Endothelial cell of umbilical vein (primary cell): ENCODE results near the gene NR1I3. TPM values are rescaled to one million over a fixed set of nuclear protein-coding genes. Genes with fewer than 3 reads are reported as not detected.

ENCODE experiments used
- BruUV-seq: library from RNA; stranded (reverse); fragments of 400-500 nt; replicated peaks from 2 replicates; lab custom pipeline; 2021; lab: Mats Ljungman, UMichigan
- CTCF ChIA-PET: fragments of 300-600, 350-600 bp; sonication (Branson Sonifier 250); formaldehyde crosslinking; loops from one replicate; lab custom pipeline; 2021; ENCODE audit warnings: antibody characterized with exemption, inconsistent platforms; lab: Charles Lee
- POLR2A ChIA-PET: fragments of 300-600, 350-600 bp; sonication (Branson Sonifier 250); formaldehyde crosslinking; loops from one replicate; lab custom pipeline; 2021; ENCODE audit warnings: antibody characterized with exemption, inconsistent platforms; lab: Charles Lee
- DNase-seq: peaks from one replicate; pipeline ENCODE4 v3.0.0-alpha.2; 2011; ENCODE audit warnings: low read depth, low spot score
- FAIRE-seq: peaks from 2 replicates; lab custom pipeline; 2011; peaks lifted over from hg19 to GRCh38; lab: Jason Lieb, UNC
- H2AFZ ChIP-seq: 2 replicates; pipeline ENCODE4 v1.6.0; 2012; ENCODE audit warnings: low read depth, low read length, control low read depth, inconsistent platforms
- H3K27ac ChIP-seq: 2 replicates; pipeline ENCODE4 v1.5.1; 2011; ENCODE audit warnings: low read depth, mild to moderate bottlenecking, control low read depth, low read length, moderate library complexity; ENCODE audit not compliant: insufficient read depth
- H3K27me3 ChIP-seq, 2 experiments: 2 replicates each; pipeline versions ENCODE4 v1.6.0 to v1.6.1; 2011; ENCODE audit warnings: low read length in 2 of 2, mixed read lengths in 1 of 2; ENCODE audit not compliant: control insufficient read depth in 2 of 2, insufficient read depth in 2 of 2
- H3K36me3 ChIP-seq, 2 experiments: 2 replicates in 1 of 2; 3 replicates in 1 of 2; pipeline ENCODE4 v1.5.1; 2011; ENCODE audit warnings: low read length in 2 of 2, mild to moderate bottlenecking in 1 of 2, moderate library complexity in 1 of 2; ENCODE audit not compliant: control insufficient read depth in 2 of 2, insufficient read depth in 2 of 2; ENCODE audit errors: extremely low read depth in 1 of 2
- H3K4me1 ChIP-seq: 3 replicates; pipeline ENCODE4 v1.5.1; 2011; ENCODE audit warnings: mild to moderate bottlenecking, low read length; ENCODE audit not compliant: control insufficient read depth, insufficient read depth; ENCODE audit errors: extremely low read depth
- H3K4me2 ChIP-seq: 2 replicates; pipeline ENCODE4 v1.6.1; 2011; ENCODE audit warnings: low read length, control low read depth, mixed read lengths; ENCODE audit not compliant: insufficient read depth
- H3K4me3 ChIP-seq, 3 experiments: fragments of 200-600 bp in 1 of 3; sonication (generic), shearing (Covaris generic) in 1 of 3; replicated peaks in 1 of 3; 2 replicates each; pipeline ENCODE4 v1.5.1; 2011 to 2016; ENCODE audit warnings: control low read depth in 3 of 3, low read length in 3 of 3, mild to moderate bottlenecking in 2 of 3, inconsistent platforms in 1 of 3, low read depth in 1 of 3, moderate library complexity in 1 of 3; ENCODE audit not compliant: insufficient read depth in 1 of 3
- H3K79me2 ChIP-seq: 2 replicates; pipeline ENCODE4 v1.6.0; 2012; ENCODE audit warnings: low read length, inconsistent platforms; ENCODE audit not compliant: control insufficient read depth, insufficient read depth
- H3K9ac ChIP-seq: replicated peaks from 2 replicates; pipeline ENCODE3; 2011; ENCODE audit warnings: low read length, control low read depth; ENCODE audit not compliant: insufficient read depth; ENCODE audit errors: extremely low read depth
- H3K9me1 ChIP-seq: replicated peaks from 3 replicates; pipeline ENCODE4 v1.6.0; 2011; ENCODE audit warnings: mild to moderate bottlenecking, low read length; ENCODE audit not compliant: control insufficient read depth, insufficient read depth; ENCODE audit errors: extremely low read depth
- H3K9me3 ChIP-seq: replicated peaks from 2 replicates; pipeline ENCODE4 v1.5.1; 2012; ENCODE audit warnings: low read length, inconsistent platforms; ENCODE audit not compliant: control insufficient read depth, insufficient read depth
- H4K20me1 ChIP-seq: replicated peaks from 2 replicates; pipeline ENCODE3; 2011; ENCODE audit warnings: mild to moderate bottlenecking, low read length; ENCODE audit not compliant: control insufficient read depth, insufficient read depth; ENCODE audit errors: extremely low read depth
- FOS ChIP-seq: IDR thresholded peaks from 2 replicates; pipeline ENCODE4 v1.6.1; 2011; ENCODE audit warnings: mild to moderate bottlenecking, low read length, moderate library complexity, borderline replicate concordance; ENCODE audit not compliant: insufficient read depth
- GATA2 ChIP-seq: IDR thresholded peaks from 2 replicates; pipeline ENCODE4 v1.7.0; 2011; ENCODE audit warnings: low read depth, mild to moderate bottlenecking, moderate library complexity, mixed read lengths, low read length; ENCODE audit not compliant: insufficient read length, insufficient read depth
- JUN ChIP-seq: IDR thresholded peaks from 2 replicates; pipeline ENCODE4 v1.6.1; 2011; ENCODE audit warnings: borderline replicate concordance, low read depth; ENCODE audit not compliant: insufficient read length, insufficient read depth
- MYC ChIP-seq: IDR thresholded peaks from one replicate; pipeline ENCODE4 v1.6.1; 2011; ENCODE audit warnings: mild to moderate bottlenecking, low read depth, low read length
- dilution Hi-C: fragments of 300-500 bp; cut with MboI; formaldehyde crosslinking; loops from one replicate; pipeline ENCODE4 v1.15.0; 2019; ENCODE audit warnings: low sequenced_read_pairs; ENCODE audit not compliant: extremely low pct_ligation_motif_present
- intact Hi-C: fragments of 100-400 bp; cut with micrococcal nuclease; formaldehyde crosslinking; loops from one replicate; pipeline ENCODE4 v1.10.0; 2022
- polyA plus RNA-seq, 4 experiments: library from polyadenylated mRNA; depleted of rRNA in 3 of 4; stranded (reverse) in 3 of 4; unstranded in 1 of 4; fragments of >200 nt; gene quantifications; 2 replicates each; pipeline versions ENCODE4 v1.2.1 to v1.2.3, GENCODE V29; 2011 to 2012; ENCODE audit warnings: missing spikeins in 1 of 4
- total RNA-seq: library from RNA; stranded (reverse); gene quantifications from 2 replicates; pipeline ENCODE4 v1.2.3, GENCODE V29; 2021
- TF ChIP-seq, protein P1 (sequence below), 2 donors: IDR thresholded peaks; 1 replicate in 1 of 2; 2 replicates in 1 of 2; pipeline ENCODE4 v1.5.1; 2011; ENCODE audit warnings: low read length in 2 of 2, mild to moderate bottlenecking in 2 of 2, moderate library complexity in 2 of 2, control low read depth in 1 of 2, inconsistent platforms in 1 of 2, low read depth in 1 of 2; ENCODE audit not compliant: insufficient read depth in 1 of 2; ENCODE audit errors: extremely low read depth in 1 of 2

The NR1I3 gene
- total and polyA plus RNA-seq, 2 donors (not counting 3 experiments of a cell fraction or from before 2014, with no cell fraction given): not detected

DNA sequence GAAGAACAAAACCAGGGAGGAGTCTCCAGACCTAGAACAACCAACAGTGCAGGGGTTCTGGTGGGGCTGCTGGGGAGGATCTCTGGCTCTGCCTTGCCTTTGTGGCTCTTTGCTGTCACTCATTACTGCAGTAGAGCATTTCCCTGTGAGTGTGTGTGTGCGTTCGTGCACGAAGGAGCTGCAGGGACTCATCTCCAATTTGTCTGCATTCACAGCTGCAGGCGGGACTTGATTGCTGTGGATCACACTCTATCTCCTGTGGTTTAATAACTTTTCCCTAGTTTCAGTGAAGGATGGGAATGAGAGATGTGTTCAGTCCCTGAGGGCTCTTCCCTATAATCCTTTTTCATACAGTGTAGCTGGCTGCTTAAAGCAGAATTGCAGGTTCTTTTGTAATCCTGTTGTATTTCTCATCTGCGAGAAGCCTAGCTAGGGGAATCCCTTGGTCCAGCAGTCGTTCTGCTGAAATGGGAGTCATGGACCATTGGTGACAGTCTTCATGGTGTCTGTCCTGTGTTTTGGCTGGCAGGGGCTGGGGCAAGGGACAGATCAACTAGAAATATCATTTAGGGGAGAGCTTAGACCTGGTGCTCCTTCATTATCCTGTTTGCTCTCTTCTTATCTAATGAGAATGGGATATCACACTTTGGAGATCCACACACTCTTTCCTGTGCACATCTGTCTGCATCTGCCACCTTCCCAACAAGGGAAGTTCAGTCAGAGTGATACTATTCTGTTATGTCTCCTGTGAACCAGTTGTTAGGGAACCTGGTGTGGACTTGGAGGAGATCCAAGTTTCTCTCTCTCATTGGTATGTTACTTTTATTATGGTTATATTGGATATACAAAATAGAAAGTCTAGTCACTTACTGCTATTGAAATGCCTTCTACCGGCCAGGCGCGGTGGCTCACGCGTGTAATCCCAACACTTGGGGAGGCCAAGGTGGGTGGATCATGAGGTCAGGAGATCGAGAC, 23.5 kb upstream of the NR1I3 start:
- no peak for TF ChIP-seq GATA2
- TF ChIP-seq, protein P1, sequence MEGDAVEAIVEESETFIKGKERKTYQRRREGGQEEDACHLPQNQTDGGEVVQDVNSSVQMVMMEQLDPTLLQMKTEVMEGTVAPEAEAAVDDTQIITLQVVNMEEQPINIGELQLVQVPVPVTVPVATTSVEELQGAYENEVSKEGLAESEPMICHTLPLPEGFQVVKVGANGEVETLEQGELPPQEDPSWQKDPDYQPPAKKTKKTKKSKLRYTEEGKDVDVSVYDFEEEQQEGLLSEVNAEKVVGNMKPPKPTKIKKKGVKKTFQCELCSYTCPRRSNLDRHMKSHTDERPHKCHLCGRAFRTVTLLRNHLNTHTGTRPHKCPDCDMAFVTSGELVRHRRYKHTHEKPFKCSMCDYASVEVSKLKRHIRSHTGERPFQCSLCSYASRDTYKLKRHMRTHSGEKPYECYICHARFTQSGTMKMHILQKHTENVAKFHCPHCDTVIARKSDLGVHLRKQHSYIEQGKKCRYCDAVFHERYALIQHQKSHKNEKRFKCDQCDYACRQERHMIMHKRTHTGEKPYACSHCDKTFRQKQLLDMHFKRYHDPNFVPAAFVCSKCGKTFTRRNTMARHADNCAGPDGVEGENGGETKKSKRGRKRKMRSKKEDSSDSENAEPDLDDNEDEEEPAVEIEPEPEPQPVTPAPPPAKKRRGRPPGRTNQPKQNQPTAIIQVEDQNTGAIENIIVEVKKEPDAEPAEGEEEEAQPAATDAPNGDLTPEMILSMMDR (IDR thresholded peaks at IDR 0.05; ENCODE audit: extremely low read depth in 1 of 2, insufficient read depth in 1 of 2, low read depth in 1 of 2, low read length in 2 of 2): no peak
- no peak for TF ChIP-seq MYC
- TF ChIP-seq FOS: no peak
- no peak for TF ChIP-seq JUN
- DNase-seq: no peak
- ChIA-PET CTCF (interaction anchor here (1.4 to 1.6 kb wide), 2 partner anchors 13 to 30 kb away, joined by 5 to 7 read pairs; no protein-coding TSS in a partner anchor), POLR2A (no interaction called here)
- H3K9ac ChIP-seq: no peak overlapping the region
- H3K27ac ChIP-seq: no peak overlapping the region
- H3K79me2 ChIP-seq: no peaks in the 10 kb centered on the region
- intact Hi-C loops (no loop called here), dilution Hi-C loops (no loop called here)
- H3K36me3 ChIP-seq: no peaks in the 10 kb centered on the region
- H4K20me1 ChIP-seq: no peaks in the 10 kb centered on the region
- no peak for FAIRE-seq
- no peaks in the 10 kb centered on the region for H3K9me1 ChIP-seq
- peaks cover 34 to 48% of the 10 kb centered on the region in 2 experiments for H3K27me3 ChIP-seq
- H3K4me3 ChIP-seq: no peak overlapping the region
- H3K9me3 ChIP-seq: no peaks in the 10 kb centered on the region
- H3K4me2 ChIP-seq: no peak overlapping the region
- no peak overlapping the region for H2AFZ ChIP-seq
- no TSS peak for BruUV-seq
- H3K4me1 ChIP-seq: peaks cover 3% of the 10 kb centered on the region
